Lower leg skin (tissue), 3 donors: ENCODE measurements around the gene NEDD4L.

Source experiments
- POLR2A ChIP-seq, 2 donors: fragments of 450-650 bp; IDR thresholded peaks; one replicate each; pipeline ENCODE4 v1.6.1; 2016 to 2017; ENCODE audit warnings: antibody characterized with exemption in 2 of 2, mild to moderate bottlenecking in 1 of 2, moderate library complexity in 1 of 2
- TF ChIP-seq, protein P1 (sequence below), 3 donors: fragments of 450-650 bp; IDR thresholded peaks; one replicate each; pipeline ENCODE4 v1.5.1; 2016; ENCODE audit warnings: antibody characterized with exemption in 3 of 3, mild to moderate bottlenecking in 3 of 3, moderate library complexity in 2 of 3

DNA sequence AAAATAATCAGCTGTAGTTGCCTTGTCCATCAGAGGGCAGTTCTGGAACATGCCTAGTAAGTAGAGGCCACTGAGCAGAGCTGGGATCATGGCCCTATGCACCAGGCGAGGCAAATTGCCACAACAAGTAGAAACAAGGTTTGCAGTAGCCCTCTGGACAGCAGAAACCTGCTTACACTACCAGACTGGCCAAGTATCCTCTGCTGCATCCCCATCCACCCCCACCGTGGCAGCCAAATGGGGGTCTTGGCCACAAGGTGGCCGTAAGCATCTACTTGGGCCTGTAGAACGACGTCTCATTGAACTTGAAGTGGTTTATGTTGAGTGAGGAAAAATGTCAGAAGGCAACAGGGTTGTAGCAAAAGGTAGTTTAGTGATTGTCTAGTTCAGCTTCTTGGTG, 343.7 kb downstream of the NEDD4L start:
- TF ChIP-seq, protein P1, sequence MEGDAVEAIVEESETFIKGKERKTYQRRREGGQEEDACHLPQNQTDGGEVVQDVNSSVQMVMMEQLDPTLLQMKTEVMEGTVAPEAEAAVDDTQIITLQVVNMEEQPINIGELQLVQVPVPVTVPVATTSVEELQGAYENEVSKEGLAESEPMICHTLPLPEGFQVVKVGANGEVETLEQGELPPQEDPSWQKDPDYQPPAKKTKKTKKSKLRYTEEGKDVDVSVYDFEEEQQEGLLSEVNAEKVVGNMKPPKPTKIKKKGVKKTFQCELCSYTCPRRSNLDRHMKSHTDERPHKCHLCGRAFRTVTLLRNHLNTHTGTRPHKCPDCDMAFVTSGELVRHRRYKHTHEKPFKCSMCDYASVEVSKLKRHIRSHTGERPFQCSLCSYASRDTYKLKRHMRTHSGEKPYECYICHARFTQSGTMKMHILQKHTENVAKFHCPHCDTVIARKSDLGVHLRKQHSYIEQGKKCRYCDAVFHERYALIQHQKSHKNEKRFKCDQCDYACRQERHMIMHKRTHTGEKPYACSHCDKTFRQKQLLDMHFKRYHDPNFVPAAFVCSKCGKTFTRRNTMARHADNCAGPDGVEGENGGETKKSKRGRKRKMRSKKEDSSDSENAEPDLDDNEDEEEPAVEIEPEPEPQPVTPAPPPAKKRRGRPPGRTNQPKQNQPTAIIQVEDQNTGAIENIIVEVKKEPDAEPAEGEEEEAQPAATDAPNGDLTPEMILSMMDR (IDR thresholded peaks at IDR 0.05), result no peak
- TF ChIP-seq POLR2A (IDR thresholded peaks at IDR 0.05), result no peak
